ENCODE measurements around the gene SUMO2. TPM values are rescaled to one million over a fixed set of nuclear protein-coding genes. Genes with fewer than 3 reads are reported as not detected.
A peak's percentile ranks its signal among the peaks of the same experiment; 100 is the strongest.

The SUMO2 gene
- total and polyA plus RNA-seq, 2 of the 8 experiments (the other 6 are each of a cell fraction or from before 2014, with no cell fraction given) = 184 to 779 TPM

- ChIA-PET CTCF (ENCODE audit: partially characterized antibody) (interaction anchor here (1.2 kb wide), 1 partner anchor 78 kb away, joined by 3 read pairs; no protein-coding TSS in a partner anchor), POLR2A (ENCODE audit: partially characterized antibody) (interaction anchor here (1.0 to 3.0 kb wide), 13 partner anchors 9 to 89 kb away, joined by 3 to 16 read pairs (median 4); partner anchors contain the start of genes JPT1 and MIF4GD)
- H3K4me1 ChIP-seq (replicated peaks in 1 of 4; ENCODE audit: control insufficient read depth in 3 of 4, insufficient read depth in 4 of 4, low read length in 3 of 4) = peaks cover 0 to 5% (median under 1%) of the 10 kb centered on the region in 4 experiments; a peak in 4 of 7 replicates
- H3K4me3 ChIP-seq (ENCODE audit: extremely low read depth in 1 of 4, insufficient read depth in 2 of 4, low read depth in 3 of 4, low read length in 4 of 4) = peak overlapping the region; percentile 97 to 99 (median 98)
- no peak overlapping the region for H4K91ac ChIP-seq (replicated peaks; ENCODE audit: insufficient read length, low read length)
- H3K9ac ChIP-seq (replicated peaks in 1 of 4; ENCODE audit: extremely low read depth in 1 of 4, low read depth in 3 of 4, low read length in 3 of 4) = peak overlapping the region; percentile 82 to 97 (median 96)
- H3K79me2 ChIP-seq (ENCODE audit: control insufficient read depth in 1 of 2, insufficient read depth in 2 of 2, low read length in 2 of 2) = peaks cover 34 to 53% of the 10 kb centered on the region in 2 experiments
- H4K5ac ChIP-seq (ENCODE audit: insufficient read length, low read depth, low read length) = peak overlapping the region; percentile 84
- no peak overlapping the region for H2AK5ac ChIP-seq (ENCODE audit: low read depth, low read length)
- H3K56ac ChIP-seq (replicated peaks; ENCODE audit: insufficient read length, low read depth, low read length) = peak overlapping the region; percentile 93
- H3K4me2 ChIP-seq (ENCODE audit: insufficient read depth in 1 of 2, low read depth in 2 of 2, low read length in 2 of 2) = peak overlapping the region; percentile 37 to 69; a peak in 2 of 4 replicates
- H3K27ac ChIP-seq (ENCODE audit: low read depth, low read length) = peak overlapping the region; percentile 98; the same call in 1 of the 2 replicates
- no peak for DNase-seq (ENCODE audit: low read depth in 1 of 2, low spot score in 2 of 2)
- peaks cover 3 to 37% (median 9%) of the 10 kb centered on the region in 4 experiments; a peak in 6 of 8 replicates for H3K36me3 ChIP-seq (ENCODE audit: control insufficient read depth in 2 of 4, insufficient read depth in 4 of 4, low read length in 3 of 4)
- H4K8ac ChIP-seq (ENCODE audit: extremely low read depth, insufficient read depth, low read length) = peak overlapping the region; percentile 99
- no peak overlapping the region for H2AFZ ChIP-seq (ENCODE audit: low read length)
- no peak overlapping the region for H2BK120ac ChIP-seq (replicated peaks; ENCODE audit: low read depth, low read length)
- no peaks in the 10 kb centered on the region for H3K9me3 ChIP-seq (ENCODE audit: insufficient read depth in 2 of 2, low read depth in 1 of 2, low read length in 1 of 2)
- H2BK5ac ChIP-seq (ENCODE audit: low read depth, low read length) = peak overlapping the region; percentile 52; the same call in 1 of the 2 replicates
- peaks cover 7 to 10% of the 10 kb centered on the region in 2 experiments for H4K20me1 ChIP-seq (replicated peaks in 1 of 2; ENCODE audit: control insufficient read depth in 1 of 2, insufficient read depth in 2 of 2, low read length in 2 of 2)
- no peak overlapping the region for H3K23ac ChIP-seq (ENCODE audit: insufficient read length)
- TF ChIP-seq SRF (IDR thresholded peaks at IDR 0.05; ENCODE audit: low read depth, low read length) = no peak
- TF ChIP-seq POLR2A (IDR thresholded peaks at IDR 0.05; ENCODE audit: control extremely low read depth in 1 of 2, low read depth in 2 of 2, low read length in 2 of 2) = 0 out of 3 replicates have a peak, but pooled peaks of 1 of the 2 experiments have one; percentile 33
- TF ChIP-seq KDM4A (IDR thresholded peaks at IDR 0.05; ENCODE audit: low read depth, low read length, severe bottlenecking) = peak; percentile 40
- peak; percentile 63 for TF ChIP-seq ASH2L (IDR thresholded peaks at IDR 0.05; ENCODE audit: low read length)
- no peak for FAIRE-seq
- H3K4ac ChIP-seq (replicated peaks; ENCODE audit: insufficient read length, low read depth, low read length) = no peak overlapping the region
- no peaks in the 10 kb centered on the region; the same call in 1 of the 2 replicates for H3K79me1 ChIP-seq (ENCODE audit: low read depth, low read length)
- no peak overlapping the region for H2BK15ac ChIP-seq (ENCODE audit: low read length)
- H3K23me2 ChIP-seq (ENCODE audit: low read depth, low read length) = peaks cover 2% of the 10 kb centered on the region; the same call in 1 of the 2 replicates
- H3K18ac ChIP-seq (ENCODE audit: extremely low read depth, low read length) = no peak overlapping the region; the same call in none of the 2 replicates
- H3K14ac ChIP-seq (ENCODE audit: insufficient read length) = no peak overlapping the region
- H2BK20ac ChIP-seq (ENCODE audit: low read length) = no peak overlapping the region
- WGBS, 2 experiments (ENCODE audit: extremely low coverage in 1 of 2, insufficient coverage in 1 of 2, insufficient read length in 1 of 2, insufficient replicate concordance in 2 of 2, low coverage in 1 of 2, low lambda C conversion rate in 2 of 2, missing lambda C conversion rate in 1 of 2) = 0% methylated on average over 13 of the region's 33 CpGs; no CpG with 5 or more reads in 1 of the 2 experiments
- no peak overlapping the region for H2BK12ac ChIP-seq (ENCODE audit: low read depth, low read length)
- H3K27me3 ChIP-seq (replicated peaks in 1 of 4; ENCODE audit: control insufficient read depth in 3 of 4, extremely low read depth in 1 of 4, insufficient read depth in 3 of 4, low read length in 3 of 4) = no peaks in the 10 kb centered on the region
Measured at GRCh38 chr17:75182319-75182568, 515 bp downstream of the SUMO2 start.

Data from H1 (cell line).